GM18505 (cell line): ENCODE measurements around the gene PC.

Source experiments
- ATAC-seq: cut with Tn5 transposase; IDR thresholded peaks from one replicate; pipeline ENCODE4 v1.9.1; 2021; ENCODE audit not compliant: unreplicated experiment
- POLR2A ChIP-seq: IDR thresholded peaks from 4 replicates; pipeline ENCODE4 v1.6.1; 2011; ENCODE audit warnings: borderline replicate concordance; ENCODE audit not compliant: insufficient read depth, insufficient read length; ENCODE audit errors: extremely low read depth

Gene PC

GRCh38 chr11:66863428-66864125 is 94.6 kb downstream of the PC start:
- no peak for ATAC-seq
- no peak for TF ChIP-seq POLR2A

GRCh38 chr11:66862559-66863037 is 95.6 kb downstream of the PC start:
- TF ChIP-seq POLR2A, result no peak
- no peak for ATAC-seq

- no peak for ATAC-seq
- no peak for TF ChIP-seq POLR2A
Observed at GRCh38 chr11:66861774-66862558, 96.2 kb downstream of the PC start.

GRCh38 chr11:66861038-66861773 is 97.0 kb downstream of the PC start:
- no peak for ATAC-seq
- TF ChIP-seq POLR2A, result no peak

GRCh38 chr11:66860449-66860831 is 97.7 kb downstream of the PC start:
- no peak for ATAC-seq
- no peak for TF ChIP-seq POLR2A

GRCh38 chr11:66859686-66860448 is 98.3 kb downstream of the PC start:
- no peak for TF ChIP-seq POLR2A
- no peak for ATAC-seq

- no peak for TF ChIP-seq POLR2A
- ATAC-seq, result no peak
Observed at GRCh38 chr11:66858939-66859685, 99.1 kb downstream of the PC start.

- TF ChIP-seq POLR2A, result no peak
- ATAC-seq, result no peak
Observed at GRCh38 chr11:66858186-66858938, 99.8 kb downstream of the PC start.

- no peak for TF ChIP-seq POLR2A
- no peak for ATAC-seq
Observed at GRCh38 chr11:66857927-66858185, 100.3 kb downstream of the PC start.

GRCh38 chr11:66857234-66857926 is 100.8 kb downstream of the PC start:
- TF ChIP-seq POLR2A, result no peak
- ATAC-seq, result no peak

GRCh38 chr11:66856496-66857233 is 101.5 kb downstream of the PC start, which contains the start of gene LRFN4:
Gene LRFN4, plus strand, starts transcription at chr11:66857064. Its CDS starts 681 bp downstream, at chr11:66857745.
- TF ChIP-seq POLR2A, result peak; percentile 8
- ATAC-seq, result peak; percentile 37
